ENCODE data around the gene TDRD6. TPM values are rescaled to one million over a fixed set of nuclear protein-coding genes. Genes with fewer than 3 reads are reported as not detected.

TDRD6 gene
- polyA plus RNA-seq, 1 experiment, result not detected

- CTCF ChIA-PET, result no interaction called here
- no peak for TF ChIP-seq CTCF (IDR thresholded peaks at IDR 0.05; ENCODE audit: insufficient read depth, low read depth, low read length)
- peak within 1 kb of the TSS; percentile 88 for H3K4me3 ChIP-seq (ENCODE audit: low read depth, low read length)
- POLR2A ChIA-PET, result no interaction called here
- H3K27me3 ChIP-seq (ENCODE audit: control insufficient read depth, insufficient read depth, low read length), result peaks cover 3% of the 10 kb centered on the region; the same call in 1 of the 2 replicates
- H3K36me3 ChIP-seq (ENCODE audit: control insufficient read depth, insufficient read depth, low read length), result no peaks in the 10 kb centered on the region
- DNase-seq (ENCODE audit: low read depth), result peak; percentile 33
These were observed 34.9 kb upstream of the TDRD6 start, which contains the start of the genes CYP39A1 and SLC25A27 for GRCh38 chr6:46652603-46653438. Gene CYP39A1 (minus strand): TSS chr6:46652818. CDS start chr6:46652582, 236 bp downstream. Gene SLC25A27 (plus strand): TSS chr6:46652975. CDS start chr6:46653193, 218 bp downstream.

GRCh38 chr6:46653439-46654195 is 34.1 kb upstream of the TDRD6 start:
- H3K4me3 ChIP-seq (ENCODE audit: low read depth, low read length), result peak overlapping the region; percentile 88
- no peaks in the 10 kb centered on the region for H3K36me3 ChIP-seq (ENCODE audit: control insufficient read depth, insufficient read depth, low read length)
- H3K27me3 ChIP-seq (ENCODE audit: control insufficient read depth, insufficient read depth, low read length), result peaks cover 3% of the 10 kb centered on the region; the same call in 1 of the 2 replicates
- no peak for DNase-seq (ENCODE audit: low read depth)
- no peak for TF ChIP-seq CTCF (IDR thresholded peaks at IDR 0.05; ENCODE audit: insufficient read depth, low read depth, low read length)
- ChIA-PET POLR2A (no interaction called here), CTCF (no interaction called here)

- Histone ChIP-seq H3K36me3 (ENCODE audit: control insufficient read depth, insufficient read depth, low read length) (no peaks in the 10 kb centered on the region), H3K4me3 (ENCODE audit: low read depth, low read length) (no peak overlapping the region), H3K27me3 (ENCODE audit: control insufficient read depth, insufficient read depth, low read length) (peaks cover 3% of the 10 kb centered on the region; the same call in 1 of the 2 replicates)
- POLR2A ChIA-PET, result no interaction called here
- no peak for DNase-seq (ENCODE audit: low read depth)
- CTCF ChIA-PET, result interaction anchor here (1.2 to 1.3 kb wide), 2 partner anchors 9 to 14 kb away, joined by 3 to 4 read pairs; no protein-coding TSS in a partner anchor
- peak; percentile 32; the same call in 1 of the 2 replicates for TF ChIP-seq CTCF (IDR thresholded peaks at IDR 0.05; ENCODE audit: insufficient read depth, low read depth, low read length)
These were observed 31.9 kb upstream of the TDRD6 start for GRCh38 chr6:46655803-46656202.

GRCh38 chr6:46657642-46658041 is 30.0 kb upstream of the TDRD6 start:
- CTCF ChIA-PET, result no interaction called here

More at GRCh38 chr6:46657642-46658041, 30.0 kb upstream of the TDRD6 start:
- no peak for TF ChIP-seq CTCF (IDR thresholded peaks at IDR 0.05; ENCODE audit: insufficient read depth, low read depth, low read length)
- H3K27me3 ChIP-seq (ENCODE audit: control insufficient read depth, insufficient read depth, low read length), result no peaks in the 10 kb centered on the region
- POLR2A ChIA-PET, result no interaction called here
- no peak for DNase-seq (ENCODE audit: low read depth)
- H3K36me3 ChIP-seq (ENCODE audit: control insufficient read depth, insufficient read depth, low read length), result no peaks in the 10 kb centered on the region
- no peak overlapping the region for H3K4me3 ChIP-seq (ENCODE audit: low read depth, low read length)
